Glutamatergic neuron (in vitro differentiated cells): ENCODE data around the gene EED. TPM values are rescaled to one million over a fixed set of nuclear protein-coding genes. Genes with fewer than 3 reads are reported as not detected.

Source experiments
- DNase-seq: peaks from one replicate; pipeline ENCODE4 v3.0.0; 2022
- H3K27ac Mint-ChIP-seq: one replicate; pipeline ENCODE4 v1.8.0; 2020; ENCODE audit warnings: mild to moderate bottlenecking, mixed read lengths, inconsistent platforms; ENCODE audit not compliant: unreplicated experiment
- H3K27me3 Mint-ChIP-seq: one replicate; pipeline ENCODE4 v1.8.0; 2020; ENCODE audit warnings: mild to moderate bottlenecking, moderate library complexity, mixed read lengths, inconsistent platforms; ENCODE audit not compliant: unreplicated experiment
- H3K36me3 Mint-ChIP-seq: one replicate; pipeline ENCODE4 v1.8.0; 2020; ENCODE audit warnings: mild to moderate bottlenecking, mixed read lengths, inconsistent platforms; ENCODE audit not compliant: unreplicated experiment
- H3K4me1 Mint-ChIP-seq: one replicate; pipeline ENCODE4 v1.8.0; 2020; ENCODE audit warnings: mild to moderate bottlenecking, low read depth, mixed read lengths, inconsistent platforms; ENCODE audit not compliant: unreplicated experiment
- H3K4me3 Mint-ChIP-seq: one replicate; pipeline ENCODE4 v1.8.0; 2020; ENCODE audit warnings: mild to moderate bottlenecking, mixed read lengths, inconsistent platforms; ENCODE audit not compliant: unreplicated experiment
- H3K9me3 Mint-ChIP-seq: one replicate; pipeline ENCODE4 v1.8.0; 2020; ENCODE audit warnings: mild to moderate bottlenecking, moderate library complexity, mixed read lengths, inconsistent platforms; ENCODE audit not compliant: unreplicated experiment
- CTCF ChIP-seq: fragments of 200-600 bp; sonication (generic); IDR thresholded peaks from one replicate; pipeline ENCODE4 v1.5.0; 2021; ENCODE audit not compliant: partially characterized antibody, unreplicated experiment
- total RNA-seq: library from RNA; stranded (reverse); fragmentation: NEBNext Ultra II Directional; extraction: Animal tissue kit (Norgen Biotek cat#: 25700); gene quantifications from one replicate; pipeline ENCODE4 v1.2.1, GENCODE V29; 2021; ENCODE audit not compliant: unreplicated experiment

EED gene
- total RNA-seq, 1 donor from 2014 or later: 17.9 TPM

GRCh38 chr11:86209806-86210657 lies 34.5 kb upstream of the EED start:
- Mint-ChIP-seq H3K36me3 (no peaks in the 10 kb centered on the region), H3K9me3 (no peaks in the 10 kb centered on the region), H3K27ac (no peak overlapping the region), H3K4me1 (no peaks in the 10 kb centered on the region), H3K4me3 (no peak overlapping the region), H3K27me3 (no peaks in the 10 kb centered on the region)
- no peak for DNase-seq
- no peak for TF ChIP-seq CTCF

GRCh38 chr11:86210898-86211297 lies 33.7 kb upstream of the EED start:
- H3K27me3 Mint-ChIP-seq: no peaks in the 10 kb centered on the region
- H3K4me3 Mint-ChIP-seq: no peak overlapping the region
- no peaks in the 10 kb centered on the region for H3K9me3 Mint-ChIP-seq
- no peak overlapping the region for H3K27ac Mint-ChIP-seq
- H3K36me3 Mint-ChIP-seq: no peaks in the 10 kb centered on the region
- no peak for DNase-seq
- no peaks in the 10 kb centered on the region for H3K4me1 Mint-ChIP-seq
- TF ChIP-seq CTCF: no peak

- DNase-seq: no peak
- H3K9me3 Mint-ChIP-seq: no peaks in the 10 kb centered on the region
- no peaks in the 10 kb centered on the region for H3K27me3 Mint-ChIP-seq
- H3K27ac Mint-ChIP-seq: no peak overlapping the region
- no peak for TF ChIP-seq CTCF
- H3K36me3 Mint-ChIP-seq: no peaks in the 10 kb centered on the region
- no peaks in the 10 kb centered on the region for H3K4me1 Mint-ChIP-seq
- H3K4me3 Mint-ChIP-seq: no peak overlapping the region
These were observed 32.9 kb upstream of the EED start for GRCh38 chr11:86211619-86212018.

GRCh38 chr11:86212019-86212611 lies 32.4 kb upstream of the EED start:
- no peak for DNase-seq
- Mint-ChIP-seq H3K4me3 (no peak overlapping the region), H3K4me1 (no peaks in the 10 kb centered on the region), H3K27me3 (no peaks in the 10 kb centered on the region), H3K9me3 (no peaks in the 10 kb centered on the region), H3K27ac (no peak overlapping the region), H3K36me3 (no peaks in the 10 kb centered on the region)
- no peak for TF ChIP-seq CTCF

- H3K27me3 Mint-ChIP-seq: no peaks in the 10 kb centered on the region
- no peak for TF ChIP-seq CTCF
- H3K36me3 Mint-ChIP-seq: no peaks in the 10 kb centered on the region
- DNase-seq: no peak
- H3K27ac Mint-ChIP-seq: no peak overlapping the region
- no peak overlapping the region for H3K4me3 Mint-ChIP-seq
- no peaks in the 10 kb centered on the region for H3K4me1 Mint-ChIP-seq
- H3K9me3 Mint-ChIP-seq: no peaks in the 10 kb centered on the region
These were observed 29.8 kb upstream of the EED start for GRCh38 chr11:86214710-86215109.
